Activated CD4-positive, alpha-beta T cell treated with anti-CD3 and anti-CD28 coated beads, Interleukin-2, Interleukin-6, amounts not matched to agents 100 ng/mL and 50 ng/mL, durations not matched to agents 16 hours and 8 hours (primary cell): ENCODE data around the gene ACAN.

ENCODE experiments used
- DNase-seq: peaks from one replicate; pipeline ENCODE4 v3.0.0-alpha.2; 2020

Gene ACAN

GRCh38 chr15:88802250-88802990 is 816 bp upstream of the ACAN start:
- no peak for DNase-seq

- DNase-seq, result no peak
Observed at GRCh38 chr15:88802991-88803240, 320 bp upstream of the ACAN start.

DNA sequence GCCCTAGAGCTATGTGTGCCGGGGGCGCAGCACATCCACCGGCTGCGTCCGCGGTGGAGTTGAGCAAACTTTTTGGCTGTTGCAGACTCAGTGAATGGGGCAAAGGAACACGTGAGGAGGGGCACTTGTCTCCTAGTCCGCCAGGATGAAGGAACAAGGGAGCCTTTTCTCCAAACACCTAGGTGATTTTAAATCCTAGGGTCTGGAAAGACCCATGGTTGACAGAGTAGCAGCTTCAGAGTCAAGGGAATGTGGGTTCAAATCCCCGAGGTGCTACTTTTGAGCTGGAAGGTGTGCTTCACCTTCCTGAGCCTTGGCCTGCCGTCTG is 648 bp downstream of the ACAN start:
- no peak for DNase-seq

- DNase-seq, result no peak
Observed at GRCh38 chr15:88804257-88804656, 1.0 kb downstream of the ACAN start.

DNA sequence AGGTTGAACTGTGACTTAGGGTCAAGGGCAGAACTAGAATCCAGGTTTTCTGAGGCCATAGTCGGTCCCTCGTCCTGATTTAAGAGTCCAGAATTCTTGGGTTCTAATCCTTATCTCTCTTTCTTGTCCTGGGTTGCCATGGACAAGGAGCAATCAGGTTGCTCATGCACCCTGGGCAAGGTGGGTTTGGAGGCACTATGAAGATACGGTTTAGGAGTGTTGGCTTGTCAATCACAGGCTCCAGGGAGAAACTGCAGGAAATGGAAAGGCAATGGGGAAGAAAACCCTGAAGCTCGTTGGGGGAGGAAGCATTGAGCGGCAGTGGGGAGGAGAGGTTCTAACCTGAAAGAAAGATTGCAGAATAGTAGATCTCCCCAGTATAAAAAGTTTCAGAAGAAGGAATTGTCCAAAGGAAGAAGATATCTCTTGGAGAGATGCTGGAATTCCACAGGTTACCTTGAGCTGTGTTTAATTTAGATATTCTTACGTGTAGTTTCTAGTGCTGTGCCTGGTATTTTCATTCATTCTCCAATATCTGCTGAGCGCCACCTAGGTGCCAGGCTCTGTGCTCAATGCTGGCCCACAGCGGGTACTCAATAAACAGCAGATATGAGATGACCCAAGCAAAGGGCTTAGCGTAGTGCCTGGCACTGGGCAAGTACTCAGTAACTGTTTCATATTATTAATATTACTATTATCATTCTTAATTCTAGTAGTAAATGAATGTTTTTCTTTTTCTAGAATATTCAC is 2.0 kb downstream of the ACAN start:
- peak; percentile 21 for DNase-seq

GRCh38 chr15:88810446-88810845 is 7.2 kb downstream of the ACAN start:
- DNase-seq, result no peak

GRCh38 chr15:88812133-88812532 is 8.9 kb downstream of the ACAN start:
- no peak for DNase-seq

DNA sequence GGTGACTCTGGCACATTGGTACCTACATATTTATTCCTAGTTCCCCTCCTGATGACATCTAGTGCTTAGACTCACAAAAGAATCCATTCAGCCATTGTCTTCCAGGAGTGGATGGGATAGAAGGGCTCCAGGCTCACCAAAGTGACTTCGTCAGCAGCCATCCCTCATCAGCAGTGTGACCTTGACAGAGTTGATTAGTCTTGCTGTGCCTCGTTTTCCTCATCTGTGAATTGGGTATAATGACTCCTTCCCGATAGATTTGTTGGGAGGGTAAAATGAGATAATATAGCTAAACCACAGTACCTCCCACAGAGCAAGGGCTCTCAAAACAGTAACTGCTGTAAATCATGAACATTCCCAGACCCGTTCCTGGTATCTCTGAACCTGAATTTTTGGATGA is 10.7 kb downstream of the ACAN start:
- no peak for DNase-seq

- DNase-seq, result no peak
Observed at GRCh38 chr15:88814393-88814792, 11.2 kb downstream of the ACAN start.

DNA sequence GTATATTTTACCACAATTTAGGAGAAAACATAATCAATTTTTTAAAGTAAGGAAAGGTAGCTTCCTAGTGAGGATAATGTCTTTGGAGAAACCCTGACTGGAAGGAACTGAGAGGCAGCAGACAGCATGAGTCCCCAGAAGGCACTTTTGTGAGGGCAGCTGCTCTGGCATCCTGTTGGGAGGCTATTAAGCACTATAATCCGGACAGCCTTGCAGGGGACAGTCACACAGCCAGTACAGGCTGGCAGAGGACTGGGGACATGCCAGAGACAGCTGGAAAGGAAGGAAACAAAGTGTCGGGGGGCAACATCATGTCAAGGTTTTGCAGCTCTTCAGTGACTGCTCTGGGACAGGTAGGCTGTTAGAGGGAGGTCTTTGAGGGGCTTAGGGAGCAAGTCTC is 15.7 kb downstream of the ACAN start:
- no peak for DNase-seq

GRCh38 chr15:88821993-88822392 is 18.8 kb downstream of the ACAN start:
- DNase-seq, result no peak

- DNase-seq, result no peak
Observed at GRCh38 chr15:88828791-88829190, 25.6 kb downstream of the ACAN start.

- DNase-seq, result no peak
Observed at GRCh38 chr15:88830016-88830415, 26.8 kb downstream of the ACAN start.

GRCh38 chr15:88832820-88833730 is 29.8 kb downstream of the ACAN start:
- DNase-seq, result no peak

DNA sequence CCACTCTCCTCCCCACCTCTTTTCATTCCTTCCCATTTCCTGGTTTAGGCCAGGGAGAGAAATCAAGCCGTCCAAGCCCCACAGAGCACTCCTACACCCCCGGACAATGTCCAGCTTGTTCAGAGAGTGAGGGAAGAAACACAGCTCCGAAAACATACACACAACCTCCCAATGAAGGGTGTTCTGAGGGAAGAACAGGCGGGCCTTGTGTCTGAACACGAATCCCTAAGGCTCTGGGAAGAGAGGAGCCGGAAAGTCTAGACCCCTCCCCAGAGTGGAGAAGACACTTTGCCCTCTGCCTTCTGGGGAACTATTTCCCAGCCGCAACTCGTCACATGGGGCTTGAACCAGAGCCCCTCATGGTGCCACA is 30.5 kb downstream of the ACAN start:
- no peak for DNase-seq

DNA sequence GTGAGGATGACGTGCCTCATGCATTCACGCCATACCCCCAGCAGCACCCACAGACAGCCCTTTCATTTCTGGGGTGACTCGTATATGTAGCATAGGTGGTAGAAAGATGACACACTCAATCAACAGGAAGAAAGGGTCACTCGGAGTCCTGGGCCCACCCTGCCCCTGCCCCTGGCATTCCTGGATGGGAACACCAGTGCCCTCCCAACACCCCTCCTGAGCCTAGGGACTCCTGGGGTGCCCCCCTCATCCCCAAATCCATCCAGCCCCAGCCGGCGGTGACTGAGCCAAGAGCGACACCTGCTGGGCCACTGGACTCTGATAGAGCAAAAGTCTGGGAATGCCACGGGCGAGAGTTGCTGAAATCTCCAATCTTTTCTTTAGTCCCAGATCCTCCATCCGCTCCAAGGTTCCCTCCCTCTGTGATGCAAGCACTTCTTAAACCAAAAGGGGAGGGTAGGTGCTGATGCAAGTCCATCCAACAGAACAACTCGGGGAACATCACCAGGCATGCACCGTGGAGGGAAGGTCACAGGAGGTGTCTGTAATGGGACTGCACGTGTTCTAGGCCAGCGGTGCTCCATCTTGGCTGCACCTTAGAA is 31.1 kb downstream of the ACAN start:
- DNase-seq, result peak; percentile 19

GRCh38 chr15:88835119-88835518 is 31.9 kb downstream of the ACAN start:
- DNase-seq, result no peak

- no peak for DNase-seq
Observed at GRCh38 chr15:88835646-88836045, 32.4 kb downstream of the ACAN start.

DNA sequence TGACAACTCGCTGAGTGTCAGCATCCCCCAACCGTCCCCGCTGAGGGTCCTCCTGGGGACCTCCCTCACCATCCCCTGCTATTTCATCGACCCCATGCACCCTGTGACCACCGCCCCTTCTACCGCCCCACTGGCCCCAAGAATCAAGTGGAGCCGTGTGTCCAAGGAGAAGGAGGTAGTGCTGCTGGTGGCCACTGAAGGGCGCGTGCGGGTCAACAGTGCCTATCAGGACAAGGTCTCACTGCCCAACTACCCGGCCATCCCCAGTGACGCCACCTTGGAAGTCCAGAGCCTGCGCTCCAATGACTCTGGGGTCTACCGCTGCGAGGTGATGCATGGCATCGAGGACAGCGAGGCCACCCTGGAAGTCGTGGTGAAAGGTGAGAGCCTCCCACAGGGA is 35.4 kb downstream of the ACAN start:
- DNase-seq, result no peak

DNA sequence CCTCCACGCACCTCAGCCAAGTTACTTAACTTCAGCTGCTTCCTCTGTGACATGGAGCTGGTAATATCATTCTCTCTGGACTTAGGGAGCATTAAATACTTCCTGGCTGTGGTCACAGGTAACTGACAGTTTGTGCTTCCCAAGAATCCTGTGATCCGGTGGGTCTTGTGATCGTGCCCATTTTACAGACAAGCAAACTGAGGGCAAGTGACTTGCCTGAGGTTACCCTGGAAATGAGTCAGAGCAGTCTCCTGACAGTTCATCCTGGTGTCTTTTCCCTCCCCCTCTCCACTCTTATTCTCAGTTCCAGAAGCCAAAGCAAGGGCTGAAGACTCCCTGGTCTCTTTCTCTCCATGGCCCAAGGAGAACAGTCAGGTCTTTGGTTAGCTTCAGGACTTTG is 35.9 kb downstream of the ACAN start:
- DNase-seq, result no peak

- no peak for DNase-seq
Observed at GRCh38 chr15:88839961-88840360, 36.7 kb downstream of the ACAN start.

DNA sequence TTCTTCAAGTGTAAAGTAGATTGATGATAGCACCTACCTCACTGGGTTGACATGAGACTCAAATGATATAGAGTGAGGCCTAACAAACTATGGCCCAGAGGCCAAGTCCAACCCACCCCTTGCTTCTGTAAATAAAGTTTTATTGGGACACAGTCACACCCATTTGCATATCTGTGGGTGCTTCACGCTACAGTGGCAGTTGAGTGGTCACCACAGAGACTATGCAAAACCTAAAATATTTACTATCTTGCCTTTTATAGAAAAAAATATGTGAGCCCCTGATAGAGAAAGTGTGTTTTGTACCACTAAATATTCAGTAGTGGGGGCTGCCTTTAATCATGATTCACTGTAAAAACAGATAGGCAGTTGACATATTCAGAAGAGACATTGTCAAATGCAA is 38.0 kb downstream of the ACAN start:
- DNase-seq, result no peak

DNA sequence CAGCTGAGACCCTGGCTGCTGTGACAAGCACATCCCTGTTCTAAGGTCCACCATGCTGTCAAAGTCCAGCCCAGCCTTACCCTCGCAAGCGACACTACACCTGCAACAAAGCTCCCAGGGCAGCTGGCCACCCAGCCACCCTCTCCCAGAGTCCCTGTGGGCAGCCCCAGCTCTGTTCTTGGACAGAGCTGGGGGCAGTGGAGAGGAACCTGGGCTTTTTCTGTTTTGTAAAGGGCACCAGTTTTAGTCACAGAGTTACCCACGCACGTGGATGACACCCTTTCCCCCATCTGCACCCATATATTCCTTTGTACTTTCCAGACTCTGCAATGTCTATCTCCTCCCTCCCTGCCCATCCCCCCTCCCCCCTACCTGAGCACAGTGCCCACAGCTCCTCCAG is 38.9 kb downstream of the ACAN start:
- DNase-seq, result no peak

DNA sequence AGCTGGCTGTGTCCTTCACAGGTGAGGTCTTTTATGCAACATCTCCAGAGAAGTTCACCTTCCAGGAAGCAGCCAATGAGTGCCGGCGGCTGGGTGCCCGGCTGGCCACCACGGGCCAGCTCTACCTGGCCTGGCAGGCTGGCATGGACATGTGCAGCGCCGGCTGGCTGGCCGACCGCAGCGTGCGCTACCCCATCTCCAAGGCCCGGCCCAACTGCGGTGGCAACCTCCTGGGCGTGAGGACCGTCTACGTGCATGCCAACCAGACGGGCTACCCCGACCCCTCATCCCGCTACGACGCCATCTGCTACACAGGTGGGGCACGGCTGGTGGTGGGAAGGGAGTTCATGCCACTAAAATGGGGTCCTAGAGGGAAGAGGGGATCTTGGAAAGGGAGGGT is 40.1 kb downstream of the ACAN start:
- no peak for DNase-seq
